Hair follicle dermal papilla cell (primary cell): ENCODE results near the gene HIP1R. TPM values are rescaled to one million over a fixed set of nuclear protein-coding genes. Genes with fewer than 3 reads are reported as not detected.

ENCODE experiments used
- total RNA-seq: library from RNA; depleted of rRNA; stranded (reverse); fragments of >200 nt; gene quantifications from 2 replicates; pipeline ENCODE4 v1.2.3, GENCODE V29; 2012

The HIP1R gene
- total RNA-seq = 7.4 and 8.0 TPM in 2 replicates

GRCh38 chr12:122834921-122835749 lies at the start of gene HIP1R:
Gene HIP1R, plus strand, starts transcription at chr12:122835457. Its CDS starts 94 bp downstream, at chr12:122835551.

GRCh38 chr12:122895704-122896636 lies 60.7 kb downstream of the HIP1R start, which contains the start of gene VPS37B:
Gene VPS37B, minus strand, starts transcription at chr12:122896124. Its CDS starts 62 bp downstream, at chr12:122896062.

Other genes starting within 250 kb of the HIP1R start
- not detected in 2 replicates for gene HCAR2, start 132.1 kb upstream of the HIP1R start, total RNA-seq
- gene HCAR3, start 118.6 kb upstream of the HIP1R start, total RNA-seq = not detected in 2 replicates
- under 0.01 and 0.16 TPM in 2 replicates for gene HCAR1, start 104.6 kb upstream of the HIP1R start, total RNA-seq
- 29.4 and 36.8 TPM in 2 replicates for gene DENR, start 82.6 kb upstream of the HIP1R start, total RNA-seq
- gene CCDC62, start 60.9 kb upstream of the HIP1R start, total RNA-seq = 0.49 and 0.65 TPM in 2 replicates
- 32.3 and 39.1 TPM in 2 replicates for gene VPS37B, start 60.7 kb downstream of the HIP1R start, total RNA-seq
- 10.7 and 14.4 TPM in 2 replicates for gene ABCB9, start 131.0 kb downstream of the HIP1R start, total RNA-seq
- gene OGFOD2, start 139.8 kb downstream of the HIP1R start, total RNA-seq = 10.4 and 11.3 TPM in 2 replicates
- gene ARL6IP4, start 145.2 kb downstream of the HIP1R start, total RNA-seq = 70.7 and 104 TPM in 2 replicates